ENCODE measurements around the gene MRNIP.

The MRNIP gene

DNA sequence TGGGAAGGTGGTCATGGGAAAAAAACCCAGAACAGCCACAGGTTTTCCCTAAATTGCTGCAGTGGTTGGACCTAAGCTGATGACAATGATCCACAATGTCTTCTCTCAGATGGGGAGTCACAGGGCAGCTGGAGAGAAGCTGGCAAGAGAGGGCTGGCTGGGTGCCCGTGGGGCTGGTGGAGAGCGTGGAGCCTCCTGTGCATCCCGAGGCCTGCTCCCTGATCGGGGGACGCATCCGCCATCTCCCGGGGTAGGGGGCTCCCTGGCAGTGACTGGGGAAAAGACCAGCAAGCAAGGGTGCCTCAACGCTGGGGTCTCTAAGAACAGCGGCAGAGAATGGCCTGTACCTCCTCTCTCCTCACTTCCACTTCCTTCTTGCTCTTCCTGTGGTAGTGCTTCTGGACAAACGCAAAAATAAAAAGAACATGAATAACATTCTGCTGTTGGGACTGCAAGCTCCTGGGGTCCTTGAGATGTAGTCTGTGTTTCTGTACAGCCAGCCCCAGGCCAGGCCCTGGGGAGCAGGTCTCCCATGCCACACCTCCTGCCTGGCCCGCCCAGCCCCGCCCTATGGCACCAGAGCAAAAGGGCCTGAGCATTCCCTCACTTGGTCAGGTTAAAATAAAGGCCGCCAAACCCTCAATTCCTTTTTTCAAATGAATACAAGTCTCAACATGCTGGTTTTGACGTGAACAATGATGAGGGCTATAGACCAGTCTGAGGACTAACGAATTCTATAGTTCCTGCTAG lies 7.0 kb upstream of the MRNIP start:
- no peaks in the 10 kb centered on the region for H3K79me2 ChIP-seq
- H3K27ac ChIP-seq: no peak overlapping the region
- H3K4me2 ChIP-seq (ENCODE audit: low read length): no peak overlapping the region
- no peaks in the 10 kb centered on the region for H3K36me3 ChIP-seq (ENCODE audit: control insufficient read depth, insufficient read depth, low read length)
- no peak overlapping the region for H2AFZ ChIP-seq
- no peak overlapping the region for H3K9ac ChIP-seq
- TF ChIP-seq, protein P1, sequence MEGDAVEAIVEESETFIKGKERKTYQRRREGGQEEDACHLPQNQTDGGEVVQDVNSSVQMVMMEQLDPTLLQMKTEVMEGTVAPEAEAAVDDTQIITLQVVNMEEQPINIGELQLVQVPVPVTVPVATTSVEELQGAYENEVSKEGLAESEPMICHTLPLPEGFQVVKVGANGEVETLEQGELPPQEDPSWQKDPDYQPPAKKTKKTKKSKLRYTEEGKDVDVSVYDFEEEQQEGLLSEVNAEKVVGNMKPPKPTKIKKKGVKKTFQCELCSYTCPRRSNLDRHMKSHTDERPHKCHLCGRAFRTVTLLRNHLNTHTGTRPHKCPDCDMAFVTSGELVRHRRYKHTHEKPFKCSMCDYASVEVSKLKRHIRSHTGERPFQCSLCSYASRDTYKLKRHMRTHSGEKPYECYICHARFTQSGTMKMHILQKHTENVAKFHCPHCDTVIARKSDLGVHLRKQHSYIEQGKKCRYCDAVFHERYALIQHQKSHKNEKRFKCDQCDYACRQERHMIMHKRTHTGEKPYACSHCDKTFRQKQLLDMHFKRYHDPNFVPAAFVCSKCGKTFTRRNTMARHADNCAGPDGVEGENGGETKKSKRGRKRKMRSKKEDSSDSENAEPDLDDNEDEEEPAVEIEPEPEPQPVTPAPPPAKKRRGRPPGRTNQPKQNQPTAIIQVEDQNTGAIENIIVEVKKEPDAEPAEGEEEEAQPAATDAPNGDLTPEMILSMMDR (IDR thresholded peaks at IDR 0.05): no peak
- no peak overlapping the region for H3K4me3 ChIP-seq (ENCODE audit: low read depth, low read length)
- no peaks in the 10 kb centered on the region for H3K9me3 ChIP-seq (ENCODE audit: control insufficient read depth, low read length)
- H3K4me1 ChIP-seq: no peaks in the 10 kb centered on the region
- no peaks in the 10 kb centered on the region for H3K27me3 ChIP-seq (ENCODE audit: control insufficient read depth, insufficient read depth, low read length)

DNA sequence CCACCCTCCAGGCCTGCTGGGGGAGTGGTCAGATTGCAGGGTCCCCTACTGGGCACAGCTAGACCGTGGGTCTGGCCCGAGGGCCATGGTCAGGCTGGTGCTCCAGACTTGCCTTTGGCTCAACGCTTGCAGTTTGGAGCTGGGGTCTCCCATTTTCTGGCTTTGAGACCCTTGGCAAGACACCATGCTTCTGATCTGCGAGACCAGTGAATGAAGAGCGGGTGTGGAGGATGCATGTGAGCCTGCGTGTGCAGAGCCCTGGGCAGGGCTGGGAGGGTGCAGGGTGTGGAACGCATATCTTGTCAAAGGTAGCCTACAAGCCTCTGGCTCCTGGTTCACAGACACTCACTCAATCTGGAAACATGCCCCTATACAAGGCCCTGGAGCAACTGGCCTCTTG lies 6.1 kb upstream of the MRNIP start:
- Histone ChIP-seq H3K4me1 (no peaks in the 10 kb centered on the region), H2AFZ (no peak overlapping the region), H3K27me3 (ENCODE audit: control insufficient read depth, insufficient read depth, low read length) (no peaks in the 10 kb centered on the region), H3K9ac (no peak overlapping the region), H3K27ac (no peak overlapping the region), H3K4me3 (ENCODE audit: low read depth, low read length) (no peak overlapping the region), H3K4me2 (ENCODE audit: low read length) (no peak overlapping the region), H3K79me2 (no peaks in the 10 kb centered on the region), H3K36me3 (ENCODE audit: control insufficient read depth, insufficient read depth, low read length) (no peaks in the 10 kb centered on the region), H3K9me3 (ENCODE audit: control insufficient read depth, low read length) (no peaks in the 10 kb centered on the region)
- TF ChIP-seq, protein P1 (IDR thresholded peaks at IDR 0.05): no peak

DNA sequence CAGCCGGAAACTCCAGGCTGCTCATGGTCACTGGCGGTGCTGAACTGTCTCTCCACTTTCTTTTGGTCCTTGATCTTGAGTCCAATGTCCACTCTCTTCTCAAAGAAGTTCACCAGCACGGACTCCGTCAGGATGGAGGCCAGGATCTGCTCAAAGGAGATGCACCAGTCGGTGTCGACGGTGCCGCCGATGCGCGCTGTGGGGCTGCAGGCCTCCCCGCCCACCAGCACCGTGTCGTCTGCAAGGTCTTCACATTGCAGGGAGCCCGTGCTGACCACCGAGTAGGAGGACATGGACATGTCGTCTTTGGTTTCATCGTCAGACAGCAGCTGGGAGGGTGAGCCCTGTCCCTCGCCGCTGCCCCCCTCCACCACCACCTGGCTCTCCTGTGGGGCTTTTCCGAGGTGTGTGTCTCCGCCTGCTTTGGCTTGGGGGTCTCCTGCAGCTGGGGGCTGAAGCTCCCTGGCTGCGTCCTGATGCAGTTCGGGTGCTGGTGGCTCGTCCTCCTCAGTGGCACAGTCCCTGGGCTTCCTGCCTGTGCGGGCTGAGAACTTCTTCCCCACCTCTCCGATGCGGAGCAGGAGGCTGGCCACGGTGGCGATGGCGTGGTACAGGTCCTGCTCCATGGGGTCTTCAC lies 5.0 kb upstream of the MRNIP start:
- H3K79me2 ChIP-seq: no peaks in the 10 kb centered on the region
- no peak overlapping the region for H3K4me3 ChIP-seq (ENCODE audit: low read depth, low read length)
- no peaks in the 10 kb centered on the region for H3K36me3 ChIP-seq (ENCODE audit: control insufficient read depth, insufficient read depth, low read length)
- no peak overlapping the region for H3K4me2 ChIP-seq (ENCODE audit: low read length)
- TF ChIP-seq, protein P1 (IDR thresholded peaks at IDR 0.05): no peak
- no peak overlapping the region for H2AFZ ChIP-seq
- H3K9me3 ChIP-seq (ENCODE audit: control insufficient read depth, low read length): no peaks in the 10 kb centered on the region
- no peak overlapping the region for H3K9ac ChIP-seq
- no peaks in the 10 kb centered on the region for H3K4me1 ChIP-seq
- no peaks in the 10 kb centered on the region for H3K27me3 ChIP-seq (ENCODE audit: control insufficient read depth, insufficient read depth, low read length)
- no peak overlapping the region for H3K27ac ChIP-seq

DNA sequence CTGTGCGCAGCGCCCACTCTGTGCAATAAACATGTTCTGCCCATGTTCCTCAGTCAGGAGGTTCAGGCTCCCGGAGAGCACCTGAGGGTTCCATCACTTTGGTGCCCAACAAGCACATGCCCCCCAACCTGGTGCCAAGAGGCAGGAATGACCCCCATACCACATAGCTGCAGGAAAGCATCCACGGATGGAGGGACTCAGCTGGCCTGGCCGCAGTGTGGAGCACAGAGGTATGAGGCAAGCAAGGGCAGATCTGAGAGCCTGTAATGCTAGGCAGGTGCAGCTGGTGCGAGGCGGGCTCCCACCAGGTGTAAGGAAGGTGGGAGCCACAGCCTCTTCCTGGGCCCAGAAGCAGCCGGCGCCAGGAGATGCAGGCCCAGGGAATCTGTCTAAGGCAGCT lies 4.3 kb upstream of the MRNIP start:
- Histone ChIP-seq H3K4me3 (ENCODE audit: low read depth, low read length) (no peak overlapping the region), H3K9ac (no peak overlapping the region), H2AFZ (no peak overlapping the region), H3K27ac (no peak overlapping the region), H3K79me2 (no peaks in the 10 kb centered on the region), H3K9me3 (ENCODE audit: control insufficient read depth, low read length) (no peaks in the 10 kb centered on the region), H3K4me1 (no peaks in the 10 kb centered on the region), H3K36me3 (ENCODE audit: control insufficient read depth, insufficient read depth, low read length) (no peaks in the 10 kb centered on the region), H3K27me3 (ENCODE audit: control insufficient read depth, insufficient read depth, low read length) (no peaks in the 10 kb centered on the region), H3K4me2 (ENCODE audit: low read length) (no peak overlapping the region)
- TF ChIP-seq, protein P1 (IDR thresholded peaks at IDR 0.05): no peak

DNA sequence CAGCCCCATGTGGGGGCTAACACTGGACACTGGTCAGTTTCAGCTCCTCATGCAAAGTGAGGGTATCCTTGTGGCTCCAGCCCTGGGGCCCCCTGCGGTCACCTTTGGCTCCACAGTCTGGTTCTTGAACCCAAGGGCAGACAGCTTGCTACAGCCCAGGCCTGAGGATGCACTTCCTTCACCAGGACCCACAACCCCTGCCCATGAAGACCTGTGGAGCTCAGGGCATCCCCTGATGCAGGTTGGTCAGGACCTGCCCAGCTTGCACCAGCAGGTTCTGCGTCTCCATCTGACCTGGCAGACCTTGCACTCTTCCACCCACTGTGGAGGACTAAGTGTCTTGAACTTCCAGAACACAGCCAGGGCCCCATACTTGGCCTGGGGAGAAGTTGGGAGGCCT lies 3.7 kb upstream of the MRNIP start:
- Histone ChIP-seq H3K36me3 (ENCODE audit: control insufficient read depth, insufficient read depth, low read length) (no peaks in the 10 kb centered on the region), H3K4me1 (no peaks in the 10 kb centered on the region), H3K27ac (no peak overlapping the region), H3K9me3 (ENCODE audit: control insufficient read depth, low read length) (no peaks in the 10 kb centered on the region), H2AFZ (no peak overlapping the region), H3K9ac (no peak overlapping the region), H3K4me3 (ENCODE audit: low read depth, low read length) (no peak overlapping the region), H3K79me2 (peaks cover 4% of the 10 kb centered on the region), H3K27me3 (ENCODE audit: control insufficient read depth, insufficient read depth, low read length) (no peaks in the 10 kb centered on the region), H3K4me2 (ENCODE audit: low read length) (no peak overlapping the region)
- TF ChIP-seq, protein P1 (IDR thresholded peaks at IDR 0.05): no peak

All from parathyroid adenoma (tissue), 2 donors.